Measurements from ENCODE around the gene EN2.

EN2 gene

DNA sequence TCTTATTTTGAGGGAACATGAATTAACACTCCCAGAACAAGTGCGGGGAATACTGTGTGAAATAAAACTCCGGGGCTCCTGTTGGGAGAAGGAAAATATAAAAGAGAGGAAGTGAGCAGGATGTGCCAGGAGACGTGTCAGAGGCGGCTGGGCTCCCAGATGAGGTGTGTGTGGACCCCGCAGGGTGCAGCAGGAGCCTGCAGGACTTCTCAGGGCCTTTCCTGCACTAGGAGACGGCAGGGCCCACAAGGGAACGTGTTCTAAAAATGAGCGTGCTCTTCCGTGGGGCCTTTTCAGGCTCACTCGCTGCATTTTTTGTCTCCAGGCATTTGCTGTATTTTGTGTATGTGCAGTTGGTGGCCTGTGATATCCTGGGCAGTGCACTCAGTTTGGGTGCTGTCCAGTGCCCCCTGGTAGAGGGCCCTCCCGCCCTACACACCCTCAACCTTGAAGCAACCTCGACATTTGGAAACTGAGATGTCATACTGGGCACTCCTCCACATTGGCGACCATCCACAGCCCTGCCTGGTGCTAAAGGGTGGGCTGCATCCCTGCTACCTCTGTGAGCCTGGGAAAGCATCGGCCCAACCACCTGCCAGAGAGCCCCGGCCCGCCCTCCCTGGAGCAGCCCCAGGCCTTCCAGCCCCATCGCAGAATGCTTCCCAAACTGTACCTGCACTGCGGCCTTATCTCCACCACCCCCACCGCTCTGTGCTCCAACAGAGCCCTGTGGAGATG is 35.2 kb upstream of the EN2 start:
- no peak for DNase-seq (ENCODE audit: low read depth in 2 of 2)
- H3K4me3 ChIP-seq (replicated peaks in 1 of 2; ENCODE audit: low read depth in 2 of 2, low read length in 2 of 2), result no peak overlapping the region
- TF ChIP-seq CTCF (IDR thresholded peaks at IDR 0.05; ENCODE audit: low read depth, low read length), result no peak

DNA sequence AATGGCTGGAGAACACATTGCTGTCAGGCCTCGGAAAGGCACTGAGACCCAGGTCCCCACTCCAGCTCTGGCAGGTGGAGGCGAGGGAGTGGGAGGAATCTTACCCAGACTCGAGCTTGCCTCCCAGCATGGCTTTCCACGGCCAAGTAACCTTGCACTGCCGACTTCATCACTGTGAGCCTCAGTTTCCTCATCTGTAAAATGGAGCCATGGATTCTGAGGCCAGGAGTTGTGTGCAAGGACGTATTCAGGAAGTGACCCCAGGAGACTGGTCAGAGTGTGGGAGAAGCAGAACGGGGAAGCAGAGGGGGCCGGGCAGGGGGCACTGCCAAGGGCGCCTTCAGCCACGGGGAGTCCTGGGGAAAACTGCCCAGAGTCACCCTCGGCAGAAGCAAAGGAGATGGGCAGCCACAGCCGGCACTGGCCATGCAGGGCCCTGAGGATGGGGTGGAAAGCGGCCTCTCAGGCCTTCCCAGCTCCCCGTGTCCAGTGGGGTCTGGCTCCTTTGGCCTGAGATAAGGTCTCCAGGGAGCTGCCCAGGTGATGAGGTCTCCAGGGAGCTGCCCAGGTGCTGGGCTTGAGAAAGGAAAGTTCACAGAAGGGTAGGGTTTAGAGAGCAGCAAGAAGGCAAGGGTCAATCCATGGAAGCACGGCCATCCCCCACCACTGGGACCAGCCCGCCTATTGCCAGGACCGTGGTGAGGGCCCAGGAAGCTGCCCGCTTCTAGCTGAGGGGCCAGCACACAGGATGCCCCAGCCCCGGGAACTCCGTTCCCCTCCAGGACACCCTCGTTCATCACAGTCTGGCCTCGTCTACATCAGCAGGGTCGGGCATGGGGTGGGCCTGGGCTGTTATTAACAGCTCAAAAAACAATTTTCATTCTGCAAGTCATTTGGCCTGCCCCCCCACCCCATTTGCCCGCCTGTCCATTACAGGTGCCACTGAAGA is 34.3 kb upstream of the EN2 start:
- H3K4me3 ChIP-seq (replicated peaks in 1 of 2; ENCODE audit: low read depth in 2 of 2, low read length in 2 of 2), result no peak overlapping the region
- DNase-seq (ENCODE audit: low read depth in 2 of 2), result no peak
- no peak for TF ChIP-seq CTCF (IDR thresholded peaks at IDR 0.05; ENCODE audit: low read depth, low read length)

- no peak overlapping the region for H3K4me3 ChIP-seq (replicated peaks in 1 of 2; ENCODE audit: low read depth in 2 of 2, low read length in 2 of 2)
- DNase-seq (ENCODE audit: low read depth in 2 of 2), result no peak
- TF ChIP-seq CTCF (IDR thresholded peaks at IDR 0.05; ENCODE audit: low read depth, low read length), result no peak
These were observed 33.5 kb upstream of the EN2 start for GRCh38 chr7:155424301-155425010.

DNA sequence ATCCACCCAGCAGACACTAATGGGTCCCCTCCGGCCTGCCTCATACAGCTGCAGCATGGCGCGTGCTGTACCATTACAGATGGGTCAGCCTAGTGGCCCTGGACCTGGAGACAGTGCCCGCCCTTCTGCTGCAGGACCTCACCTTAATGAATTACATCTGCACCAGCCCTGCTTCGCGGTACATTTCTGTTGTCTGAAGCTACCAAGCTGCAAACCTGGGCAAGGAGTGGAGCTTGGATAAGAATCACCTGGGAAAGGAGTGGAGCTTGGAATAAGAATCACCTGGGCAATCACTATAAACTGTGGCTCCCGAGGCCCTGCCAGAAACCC is 33.0 kb upstream of the EN2 start:
- no peak for TF ChIP-seq CTCF (IDR thresholded peaks at IDR 0.05; ENCODE audit: low read depth, low read length)
- DNase-seq (ENCODE audit: low read depth in 2 of 2), result no peak
- no peak overlapping the region for H3K4me3 ChIP-seq (replicated peaks in 1 of 2; ENCODE audit: low read depth in 2 of 2, low read length in 2 of 2)

DNA sequence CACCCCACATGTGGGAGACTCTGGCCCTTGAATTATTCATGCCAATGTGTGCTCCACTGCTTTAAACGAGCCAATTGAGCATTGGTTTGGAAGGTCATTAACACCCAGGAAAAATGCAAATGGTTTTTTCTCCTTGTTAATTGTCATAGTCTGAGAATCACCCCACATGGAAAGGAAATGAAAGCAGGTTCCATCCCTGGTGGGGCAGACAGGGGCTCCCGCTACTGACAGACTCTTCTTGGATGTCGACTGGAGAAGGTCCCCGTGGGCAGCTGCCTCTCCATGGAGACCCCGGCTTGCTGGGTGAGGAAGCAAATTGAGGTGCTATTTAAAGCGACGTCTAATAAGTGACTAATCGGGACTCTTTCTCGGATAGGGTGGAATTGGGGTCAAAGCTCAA is 32.0 kb upstream of the EN2 start:
- H3K4me3 ChIP-seq (replicated peaks in 1 of 2; ENCODE audit: low read depth in 2 of 2, low read length in 2 of 2), result no peak overlapping the region
- DNase-seq (ENCODE audit: low read depth in 2 of 2), result no peak
- TF ChIP-seq CTCF (IDR thresholded peaks at IDR 0.05; ENCODE audit: low read depth, low read length), result no peak

- no peak overlapping the region for H3K4me3 ChIP-seq (replicated peaks in 1 of 2; ENCODE audit: low read depth in 2 of 2, low read length in 2 of 2)
- TF ChIP-seq CTCF (IDR thresholded peaks at IDR 0.05; ENCODE audit: low read depth, low read length), result no peak
- no peak for DNase-seq (ENCODE audit: low read depth in 2 of 2)
These were observed 31.2 kb upstream of the EN2 start for GRCh38 chr7:155426543-155427410.

Data from cardiac fibroblast (primary cell).